GDM1 (cell line): ENCODE data around the gene USF1.

Source experiments
- DNase-seq: peaks from one replicate; lab custom pipeline; 2025; lab: John Stamatoyannopoulos, UW

The USF1 gene

GRCh38 chr1:161045736-161046604 is at the start of gene USF1:
Gene USF1, minus strand, starts transcription at chr1:161045977. Its CDS starts 2,702 bp downstream, at chr1:161043275.
- DNase-seq: peak; percentile 92

- DNase-seq: no peak
These were observed 49.5 kb upstream of the USF1 start for GRCh38 chr1:161095230-161095629.

- no peak for DNase-seq
These were observed 48.7 kb upstream of the USF1 start for GRCh38 chr1:161094481-161094880.

GRCh38 chr1:161092621-161093028 is 46.8 kb upstream of the USF1 start:
- no peak for DNase-seq

GRCh38 chr1:161091796-161092507 is 46.2 kb upstream of the USF1 start:
- no peak for DNase-seq

GRCh38 chr1:161091093-161091492 is 45.3 kb upstream of the USF1 start:
- DNase-seq: no peak

GRCh38 chr1:161090617-161091016 is 44.8 kb upstream of the USF1 start:
- no peak for DNase-seq

GRCh38 chr1:161089938-161090337 is 44.2 kb upstream of the USF1 start:
- no peak for DNase-seq

GRCh38 chr1:161089251-161089924 is 43.6 kb upstream of the USF1 start, which contains the start of gene NECTIN4:
Gene NECTIN4, minus strand, starts transcription at chr1:161089558. Its CDS starts 262 bp downstream, at chr1:161089296.
- DNase-seq: no peak

GRCh38 chr1:161088587-161089110 is 42.9 kb upstream of the USF1 start:
- no peak for DNase-seq

GRCh38 chr1:161086457-161086856 is 40.7 kb upstream of the USF1 start:
- DNase-seq: no peak

- DNase-seq: no peak
These were observed 39.4 kb upstream of the USF1 start for GRCh38 chr1:161085165-161085564.

- no peak for DNase-seq
These were observed 38.8 kb upstream of the USF1 start for GRCh38 chr1:161084597-161084988.

- no peak for DNase-seq
These were observed 38.2 kb upstream of the USF1 start for GRCh38 chr1:161083748-161084596.

- DNase-seq: no peak
These were observed 37.4 kb upstream of the USF1 start for GRCh38 chr1:161082996-161083747.

GRCh38 chr1:161082483-161082882 is 36.7 kb upstream of the USF1 start:
- no peak for DNase-seq

- DNase-seq: no peak
These were observed 35.7 kb upstream of the USF1 start for GRCh38 chr1:161081519-161081918.

- DNase-seq: no peak
These were observed 34.9 kb upstream of the USF1 start for GRCh38 chr1:161080441-161081405.

- no peak for DNase-seq
These were observed 33.8 kb upstream of the USF1 start for GRCh38 chr1:161079436-161080110.
